GM12864 (cell line): ENCODE measurements around the gene THRB.

Experiments used
- DNase-seq: peaks from one replicate; pipeline ENCODE4 v3.0.0-alpha.2; 2011; ENCODE audit warnings: low read depth
- H3K4me3 ChIP-seq: 2 replicates; pipeline ENCODE4 v1.5.1; 2011; ENCODE audit warnings: mild to moderate bottlenecking, low read depth, low read length, control low read depth
- CTCF ChIP-seq: IDR thresholded peaks from 2 replicates; pipeline ENCODE4 v1.5.1; 2011; ENCODE audit warnings: low read depth, mild to moderate bottlenecking, moderate library complexity, low read length, control low read depth, inconsistent platforms; ENCODE audit errors: missing control alignments

Gene THRB

GRCh38 chr3:24129549-24129948 lies 365.1 kb downstream of the THRB start:
- H3K4me3 ChIP-seq: no peak overlapping the region
- no peak for TF ChIP-seq CTCF
- no peak for DNase-seq

- no peak for TF ChIP-seq CTCF
- no peak overlapping the region for H3K4me3 ChIP-seq
Observed at GRCh38 chr3:24128199-24129005, 366.2 kb downstream of the THRB start.

GRCh38 chr3:24123596-24123995 lies 371.1 kb downstream of the THRB start:
- DNase-seq: no peak
- TF ChIP-seq CTCF: no peak
- H3K4me3 ChIP-seq: no peak overlapping the region

More at GRCh38 chr3:24128199-24129005, 366.2 kb downstream of the THRB start:
- no peak for DNase-seq

GRCh38 chr3:24120434-24120833 lies 374.2 kb downstream of the THRB start:
- no peak overlapping the region for H3K4me3 ChIP-seq
- TF ChIP-seq CTCF: no peak
- DNase-seq: no peak

GRCh38 chr3:24119321-24119751 lies 375.3 kb downstream of the THRB start:
- TF ChIP-seq CTCF: no peak
- no peak overlapping the region for H3K4me3 ChIP-seq
- no peak for DNase-seq

- DNase-seq: no peak
- no peak overlapping the region for H3K4me3 ChIP-seq
- no peak for TF ChIP-seq CTCF
Observed at GRCh38 chr3:24117508-24117907, 377.1 kb downstream of the THRB start.

- no peak for DNase-seq
- TF ChIP-seq CTCF: no peak
- H3K4me3 ChIP-seq: no peak overlapping the region
Observed at GRCh38 chr3:24111711-24112110, 382.9 kb downstream of the THRB start.
